Muscle layer of colon (tissue), 2 donors: ENCODE results near the gene HECTD4.

Source experiments
- H3K27ac ChIP-seq: one replicate; pipeline ENCODE4 v1.7.0; 2013; ENCODE audit warnings: low read depth, mild to moderate bottlenecking, low read length, moderate library complexity
- H3K27me3 ChIP-seq, 2 donors: one replicate each; pipeline ENCODE4 v1.7.0; 2013; ENCODE audit warnings: low read length in 2 of 2, mild to moderate bottlenecking in 2 of 2; ENCODE audit not compliant: insufficient read depth in 2 of 2, control insufficient read depth in 1 of 2
- H3K36me3 ChIP-seq: one replicate; pipeline ENCODE4 v1.7.0; 2013; ENCODE audit warnings: mild to moderate bottlenecking, low read length; ENCODE audit not compliant: insufficient read depth
- H3K4me1 ChIP-seq: one replicate; pipeline ENCODE4 v1.7.0; 2013; ENCODE audit warnings: mild to moderate bottlenecking, low read length; ENCODE audit not compliant: insufficient read depth
- H3K4me3 ChIP-seq, 2 donors: one replicate each; pipeline ENCODE4 v1.7.0; 2013; ENCODE audit warnings: low read length in 2 of 2, low read depth in 1 of 2, mild to moderate bottlenecking in 1 of 2, moderate library complexity in 1 of 2
- H3K9ac ChIP-seq: one replicate; pipeline ENCODE4 v1.7.0; 2013; ENCODE audit warnings: low read length
- H3K9me3 ChIP-seq: one replicate; pipeline ENCODE4 v1.7.0; 2013; ENCODE audit warnings: mild to moderate bottlenecking, low read length
- donor health status: abdominal sarcoma.
- donor health status: Adenocarcinoma of cecum.

The HECTD4 gene

DNA sequence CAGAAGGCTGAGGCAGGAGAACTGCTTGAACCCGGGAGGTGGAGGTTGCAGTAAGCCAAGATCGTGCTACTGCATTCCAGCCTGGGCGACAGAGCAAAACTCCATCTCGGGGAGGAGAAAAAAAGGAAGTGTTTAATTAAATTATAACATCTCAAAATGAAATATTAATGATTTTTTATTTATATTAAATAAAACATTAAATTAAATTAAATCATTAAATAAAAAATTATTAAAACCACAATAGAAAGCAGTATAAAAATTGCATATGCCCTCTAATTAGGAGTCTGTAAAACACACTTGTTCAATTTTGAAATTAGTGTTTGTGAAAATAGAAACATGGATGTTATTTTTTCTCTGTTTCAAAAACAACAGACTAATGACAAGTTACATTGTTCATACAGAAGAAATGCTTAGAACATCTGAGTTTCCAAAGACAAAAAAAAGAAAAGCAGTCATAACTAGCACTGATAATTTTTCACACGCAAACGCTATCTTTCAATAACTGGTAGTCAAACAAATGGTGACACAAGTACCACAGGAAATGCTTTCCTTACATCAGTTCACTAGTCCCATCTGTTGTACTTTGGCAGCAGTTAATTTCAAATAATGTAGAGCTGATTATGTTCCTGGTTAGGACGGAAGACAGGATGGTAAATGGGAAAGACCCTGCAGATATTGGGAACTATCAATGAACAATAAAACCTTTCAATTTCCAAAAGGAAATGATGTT is 54.9 kb downstream of the HECTD4 start:
- Histone ChIP-seq H3K4me1 (peaks cover 6% of the 10 kb centered on the region), H3K9me3 (no peaks in the 10 kb centered on the region), H3K4me3 (no peak overlapping the region), H3K27ac (no peak overlapping the region), H3K9ac (no peak overlapping the region), H3K36me3 (no peaks in the 10 kb centered on the region), H3K27me3 (no peaks in the 10 kb centered on the region)

- Histone ChIP-seq H3K4me3 (no peak overlapping the region), H3K9me3 (no peaks in the 10 kb centered on the region), H3K27me3 (no peaks in the 10 kb centered on the region), H3K4me1 (peaks cover 15% of the 10 kb centered on the region), H3K36me3 (no peaks in the 10 kb centered on the region), H3K27ac (no peak overlapping the region), H3K9ac (no peak overlapping the region)
These were observed 56.5 kb downstream of the HECTD4 start for GRCh38 chr12:112325622-112326207.

DNA sequence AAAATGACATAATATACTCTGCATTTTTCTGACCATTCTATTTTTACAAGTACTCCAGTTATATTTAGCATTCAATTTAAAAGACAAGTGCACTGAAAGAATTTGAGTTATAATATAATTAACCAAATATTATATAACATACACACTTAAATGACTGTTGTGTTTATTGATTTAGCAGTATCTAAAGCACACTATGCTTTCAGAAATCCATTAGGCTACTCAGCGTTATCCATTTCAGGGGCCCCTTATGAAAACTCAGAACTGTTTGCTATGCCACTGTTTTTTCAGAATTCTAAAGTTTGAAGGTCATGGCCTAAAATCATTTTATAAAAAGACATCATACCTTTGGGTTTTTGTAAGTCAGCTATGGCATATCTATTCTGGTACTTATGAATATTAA is 57.1 kb downstream of the HECTD4 start:
- H3K9me3 ChIP-seq = no peaks in the 10 kb centered on the region

DNA sequence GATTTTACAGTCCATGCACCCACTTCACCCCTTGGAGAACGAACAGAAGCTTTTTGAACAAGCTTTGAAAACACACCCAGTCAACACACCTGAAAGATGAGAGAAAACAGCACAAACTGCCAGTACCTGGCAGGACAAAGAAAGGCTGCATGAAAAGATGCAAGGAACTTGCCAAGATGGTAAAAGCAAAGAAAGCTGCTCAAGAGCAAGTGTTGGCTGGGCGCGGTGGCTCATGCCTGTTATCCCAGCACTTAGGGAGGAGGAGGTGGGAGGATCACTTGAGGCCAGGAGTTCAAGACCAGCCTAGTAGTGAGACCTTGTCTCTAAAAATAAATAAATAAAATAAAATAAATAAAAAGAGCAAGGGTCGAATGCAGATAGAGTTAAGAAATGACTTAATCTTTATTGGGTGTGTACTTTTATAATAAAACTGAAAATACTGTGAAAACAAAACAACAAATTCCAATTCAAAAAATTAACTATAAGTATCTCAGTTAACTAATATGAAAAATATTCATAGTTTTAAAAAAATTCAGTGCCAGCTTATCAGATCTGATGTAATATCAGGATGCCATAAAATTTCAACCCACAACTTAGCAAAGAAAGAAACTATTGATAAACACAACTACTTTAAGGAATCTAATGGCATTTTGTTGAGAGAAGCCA is 59.2 kb downstream of the HECTD4 start:
- no peaks in the 10 kb centered on the region for H3K27me3 ChIP-seq
- H3K36me3 ChIP-seq = peaks cover 10% of the 10 kb centered on the region
- no peak overlapping the region for H3K27ac ChIP-seq
- peaks cover 15% of the 10 kb centered on the region for H3K4me1 ChIP-seq
- no peak overlapping the region for H3K4me3 ChIP-seq
- H3K9me3 ChIP-seq = no peaks in the 10 kb centered on the region
- H3K9ac ChIP-seq = no peak overlapping the region

More for the DNA sequence above, 57.1 kb downstream of the HECTD4 start:
- no peak overlapping the region for H3K9ac ChIP-seq
- no peak overlapping the region for H3K27ac ChIP-seq
- H3K36me3 ChIP-seq = no peaks in the 10 kb centered on the region
- H3K4me3 ChIP-seq = no peak overlapping the region
- no peaks in the 10 kb centered on the region for H3K27me3 ChIP-seq
- peaks cover 15% of the 10 kb centered on the region for H3K4me1 ChIP-seq

- Histone ChIP-seq H3K4me1 (peaks cover 15% of the 10 kb centered on the region), H3K27me3 (no peaks in the 10 kb centered on the region), H3K27ac (no peak overlapping the region), H3K4me3 (no peak overlapping the region), H3K9ac (no peak overlapping the region), H3K36me3 (peaks cover 10% of the 10 kb centered on the region), H3K9me3 (no peaks in the 10 kb centered on the region)
These were observed 59.8 kb downstream of the HECTD4 start for GRCh38 chr12:112322441-112322840.

GRCh38 chr12:112321245-112321644 is 61.0 kb downstream of the HECTD4 start:
- no peak overlapping the region for H3K9ac ChIP-seq

DNA sequence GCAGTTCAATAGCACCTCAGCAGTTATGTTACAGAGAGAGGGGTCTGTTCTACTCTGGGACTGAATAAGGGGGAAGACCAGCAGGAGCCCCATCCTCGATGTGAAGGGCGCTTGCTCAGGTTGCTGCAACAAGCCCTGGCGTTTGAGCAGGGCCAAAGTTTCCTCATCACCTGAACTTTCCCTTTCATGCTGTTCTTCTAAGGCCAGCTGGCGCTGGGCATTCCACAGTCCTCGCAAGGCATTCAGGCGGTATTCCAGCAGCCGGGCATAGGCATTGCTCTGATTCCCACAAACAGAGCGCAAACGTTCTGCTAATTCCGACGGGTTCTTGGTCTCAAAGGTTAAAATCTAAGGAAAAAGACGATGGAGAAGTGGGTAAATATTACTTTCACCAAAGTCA is 62.8 kb downstream of the HECTD4 start:
- H3K36me3 ChIP-seq = peaks cover 10% of the 10 kb centered on the region
- no peak overlapping the region for H3K9ac ChIP-seq
- no peak overlapping the region for H3K4me3 ChIP-seq
- H3K9me3 ChIP-seq = no peaks in the 10 kb centered on the region
- H3K27ac ChIP-seq = no peak overlapping the region
- H3K4me1 ChIP-seq = peaks cover 15% of the 10 kb centered on the region
- no peaks in the 10 kb centered on the region for H3K27me3 ChIP-seq

More at GRCh38 chr12:112321245-112321644, 61.0 kb downstream of the HECTD4 start:
- H3K27me3 ChIP-seq = no peaks in the 10 kb centered on the region
- peaks cover 10% of the 10 kb centered on the region for H3K36me3 ChIP-seq
- peaks cover 15% of the 10 kb centered on the region for H3K4me1 ChIP-seq
- no peak overlapping the region for H3K27ac ChIP-seq
- no peaks in the 10 kb centered on the region for H3K9me3 ChIP-seq
- no peak overlapping the region for H3K4me3 ChIP-seq

DNA sequence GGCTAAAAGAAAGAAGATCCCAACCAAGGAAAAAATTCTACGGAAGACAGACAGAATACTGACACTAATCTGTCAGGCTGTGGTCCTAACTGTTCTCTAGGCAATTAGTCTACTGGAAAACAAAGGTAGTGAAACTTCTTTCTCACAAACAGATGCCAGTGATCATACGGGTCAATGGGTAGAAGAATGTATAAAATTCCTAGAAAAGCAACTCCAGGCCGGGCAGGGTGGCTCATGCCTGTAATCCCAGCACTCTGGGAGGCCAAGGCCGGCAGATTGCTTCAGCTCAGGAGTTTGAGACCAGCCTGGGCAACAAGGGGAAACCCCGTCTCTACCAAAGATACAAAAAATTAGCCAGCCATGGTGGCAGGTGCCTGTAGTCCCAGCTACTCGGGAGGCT is 64.8 kb downstream of the HECTD4 start:
- no peaks in the 10 kb centered on the region for H3K27me3 ChIP-seq
- no peak overlapping the region for H3K9ac ChIP-seq
- peaks cover 10% of the 10 kb centered on the region for H3K36me3 ChIP-seq
- H3K27ac ChIP-seq = no peak overlapping the region
- H3K4me1 ChIP-seq = peaks cover 11% of the 10 kb centered on the region
- no peaks in the 10 kb centered on the region for H3K9me3 ChIP-seq
- no peak overlapping the region for H3K4me3 ChIP-seq

DNA sequence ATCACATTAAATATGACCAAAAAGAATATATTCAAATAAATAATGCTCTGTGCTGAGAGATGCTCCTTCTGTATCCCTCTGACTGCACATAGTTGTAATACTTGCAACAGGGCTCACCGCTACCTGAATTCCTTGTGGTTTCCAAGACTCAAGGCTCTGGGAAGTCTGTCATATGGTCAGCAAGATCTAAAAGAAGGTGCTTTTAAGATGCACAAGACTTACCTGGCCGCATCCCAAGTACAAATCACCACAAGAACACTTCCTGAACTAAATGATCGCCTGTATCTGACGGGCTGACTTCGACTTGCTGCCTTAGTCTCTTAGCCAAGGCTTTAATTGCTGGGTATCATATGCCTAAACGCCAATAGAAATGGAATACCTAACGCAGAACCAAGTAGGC is 67.2 kb downstream of the HECTD4 start:
- Histone ChIP-seq H3K27me3 (no peaks in the 10 kb centered on the region), H3K27ac (no peak overlapping the region), H3K4me3 (no peak overlapping the region), H3K9ac (no peak overlapping the region), H3K9me3 (no peaks in the 10 kb centered on the region), H3K36me3 (peaks cover 10% of the 10 kb centered on the region), H3K4me1 (no peaks in the 10 kb centered on the region)

DNA sequence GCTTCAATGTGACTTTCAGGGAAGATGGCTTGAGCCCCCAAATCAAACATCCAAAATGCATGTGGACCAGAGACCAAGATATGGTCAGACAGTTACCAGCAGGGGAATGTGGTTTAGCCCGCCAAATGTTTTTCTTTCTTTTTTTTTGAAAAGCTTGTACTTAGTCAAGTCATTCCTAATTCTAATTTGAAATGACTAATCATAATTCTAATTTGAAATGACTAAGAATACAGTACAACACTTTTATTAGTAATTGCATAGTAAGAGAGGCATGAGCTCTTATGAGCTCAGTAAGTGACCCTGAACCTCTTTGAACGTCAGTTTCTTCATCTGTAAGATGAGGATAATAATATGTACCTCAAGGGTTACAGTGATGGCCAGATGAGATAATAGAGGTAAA is 72.4 kb downstream of the HECTD4 start:
- no peak overlapping the region for H3K27ac ChIP-seq
- no peak overlapping the region for H3K4me3 ChIP-seq
- H3K4me1 ChIP-seq = no peaks in the 10 kb centered on the region
- H3K27me3 ChIP-seq = no peaks in the 10 kb centered on the region
- H3K9me3 ChIP-seq = no peaks in the 10 kb centered on the region
- H3K36me3 ChIP-seq = peaks cover 25% of the 10 kb centered on the region
- H3K9ac ChIP-seq = no peak overlapping the region

DNA sequence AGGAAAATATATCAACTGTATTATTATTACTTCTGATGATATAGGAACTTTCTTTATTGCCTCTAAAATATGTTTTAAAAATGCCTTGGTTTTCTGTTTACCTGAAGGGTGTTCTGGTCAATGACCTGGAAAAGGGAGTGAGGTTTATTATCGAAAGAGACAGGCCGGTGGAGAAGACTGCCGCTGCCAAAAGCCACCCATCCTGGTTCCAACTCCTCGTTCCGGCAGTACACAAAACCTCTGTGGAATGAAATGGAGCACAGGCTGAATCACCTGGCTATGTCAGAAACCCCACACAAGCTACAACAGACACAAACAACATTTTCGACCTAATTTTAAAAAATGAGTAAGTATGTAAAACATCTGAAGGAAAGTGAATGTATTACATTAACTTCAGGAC is 73.6 kb downstream of the HECTD4 start:
- no peak overlapping the region for H3K4me3 ChIP-seq
- no peak overlapping the region for H3K9ac ChIP-seq
- no peaks in the 10 kb centered on the region for H3K27me3 ChIP-seq
- H3K36me3 ChIP-seq = peaks cover 29% of the 10 kb centered on the region
- H3K4me1 ChIP-seq = no peaks in the 10 kb centered on the region
- H3K9me3 ChIP-seq = no peaks in the 10 kb centered on the region
- no peak overlapping the region for H3K27ac ChIP-seq
